Measurements from ENCODE around the gene PAK2. TPM values are rescaled to one million over a fixed set of nuclear protein-coding genes. Genes with fewer than 3 reads are reported as not detected.

PAK2 gene
- total RNA-seq, 1 donor = 45.6 TPM

DNA sequence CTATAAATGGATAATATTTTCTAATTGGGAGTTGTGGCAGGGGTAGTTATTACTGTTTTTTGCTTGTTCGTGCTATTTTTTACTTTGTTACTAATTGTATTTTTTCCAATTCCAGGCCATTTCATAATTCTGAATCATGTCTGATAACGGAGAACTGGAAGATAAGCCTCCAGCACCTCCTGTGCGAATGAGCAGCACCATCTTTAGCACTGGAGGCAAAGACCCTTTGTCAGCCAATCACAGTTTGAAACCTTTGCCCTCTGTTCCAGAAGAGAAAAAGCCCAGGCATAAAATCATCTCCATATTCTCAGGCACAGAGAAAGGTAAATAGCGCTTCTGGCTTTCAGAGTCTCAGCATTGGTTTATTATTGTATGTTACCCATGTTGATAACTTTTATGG lies 42.9 kb downstream of the PAK2 start:
- TF ChIP-seq, protein P1, sequence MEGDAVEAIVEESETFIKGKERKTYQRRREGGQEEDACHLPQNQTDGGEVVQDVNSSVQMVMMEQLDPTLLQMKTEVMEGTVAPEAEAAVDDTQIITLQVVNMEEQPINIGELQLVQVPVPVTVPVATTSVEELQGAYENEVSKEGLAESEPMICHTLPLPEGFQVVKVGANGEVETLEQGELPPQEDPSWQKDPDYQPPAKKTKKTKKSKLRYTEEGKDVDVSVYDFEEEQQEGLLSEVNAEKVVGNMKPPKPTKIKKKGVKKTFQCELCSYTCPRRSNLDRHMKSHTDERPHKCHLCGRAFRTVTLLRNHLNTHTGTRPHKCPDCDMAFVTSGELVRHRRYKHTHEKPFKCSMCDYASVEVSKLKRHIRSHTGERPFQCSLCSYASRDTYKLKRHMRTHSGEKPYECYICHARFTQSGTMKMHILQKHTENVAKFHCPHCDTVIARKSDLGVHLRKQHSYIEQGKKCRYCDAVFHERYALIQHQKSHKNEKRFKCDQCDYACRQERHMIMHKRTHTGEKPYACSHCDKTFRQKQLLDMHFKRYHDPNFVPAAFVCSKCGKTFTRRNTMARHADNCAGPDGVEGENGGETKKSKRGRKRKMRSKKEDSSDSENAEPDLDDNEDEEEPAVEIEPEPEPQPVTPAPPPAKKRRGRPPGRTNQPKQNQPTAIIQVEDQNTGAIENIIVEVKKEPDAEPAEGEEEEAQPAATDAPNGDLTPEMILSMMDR (IDR thresholded peaks at IDR 0.05; ENCODE audit: insufficient read depth, low read length) = no peak
- no peak overlapping the region for H3K4me3 ChIP-seq (ENCODE audit: low read depth, low read length)
- peak; percentile 15 for DNase-seq (ENCODE audit: low read depth)

DNA sequence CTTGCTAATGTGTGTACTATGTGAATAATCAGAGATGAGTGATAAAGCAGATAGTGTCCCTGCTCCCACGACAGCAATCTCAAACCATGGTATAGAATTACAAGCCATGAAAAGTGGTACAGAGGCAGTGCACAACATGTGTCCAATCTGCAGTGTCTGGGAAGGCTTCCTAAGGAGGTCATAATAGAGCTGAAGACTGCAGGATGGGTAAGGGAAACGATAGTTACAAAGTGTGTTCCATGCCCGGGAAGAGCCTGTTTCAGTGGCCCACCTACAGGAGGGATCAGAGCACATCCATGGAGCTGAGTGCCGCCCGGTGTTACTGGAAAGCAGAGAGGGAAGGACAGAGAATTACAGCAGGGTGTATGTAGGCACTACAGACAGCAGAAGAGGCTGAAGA lies 48.9 kb downstream of the PAK2 start:
- TF ChIP-seq, protein P1 (IDR thresholded peaks at IDR 0.05; ENCODE audit: insufficient read depth, low read length) = no peak
- DNase-seq (ENCODE audit: low read depth) = no peak
- no peak overlapping the region for H3K4me3 ChIP-seq (ENCODE audit: low read depth, low read length)

DNA sequence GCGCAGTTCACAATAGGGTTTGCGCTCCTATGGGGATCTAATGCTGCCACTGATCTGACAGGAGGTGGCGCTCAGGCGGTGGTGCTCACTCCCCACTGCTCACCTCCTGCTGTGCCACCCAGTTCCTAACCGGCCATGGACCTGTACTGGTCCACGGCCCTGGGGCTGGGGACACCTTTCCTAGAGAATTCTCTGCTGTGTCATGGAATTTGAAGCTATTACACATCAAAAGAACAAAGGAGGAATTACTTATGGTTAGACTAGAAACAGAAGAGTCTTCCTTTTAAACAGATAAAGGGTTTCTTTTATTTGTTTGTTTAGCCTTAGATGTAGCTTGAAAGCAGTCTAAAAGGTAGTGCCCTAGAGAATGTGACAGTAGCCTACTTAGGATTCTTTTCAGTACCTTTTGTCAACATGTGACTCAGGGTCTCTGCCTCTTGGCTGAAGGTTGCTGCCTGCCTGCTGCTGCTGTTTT lies 50.3 kb downstream of the PAK2 start:
- peak; percentile 9 for DNase-seq (ENCODE audit: low read depth)
- H3K4me3 ChIP-seq (ENCODE audit: low read depth, low read length) = no peak overlapping the region
- TF ChIP-seq, protein P1 (IDR thresholded peaks at IDR 0.05; ENCODE audit: insufficient read depth, low read length) = no peak

DNA sequence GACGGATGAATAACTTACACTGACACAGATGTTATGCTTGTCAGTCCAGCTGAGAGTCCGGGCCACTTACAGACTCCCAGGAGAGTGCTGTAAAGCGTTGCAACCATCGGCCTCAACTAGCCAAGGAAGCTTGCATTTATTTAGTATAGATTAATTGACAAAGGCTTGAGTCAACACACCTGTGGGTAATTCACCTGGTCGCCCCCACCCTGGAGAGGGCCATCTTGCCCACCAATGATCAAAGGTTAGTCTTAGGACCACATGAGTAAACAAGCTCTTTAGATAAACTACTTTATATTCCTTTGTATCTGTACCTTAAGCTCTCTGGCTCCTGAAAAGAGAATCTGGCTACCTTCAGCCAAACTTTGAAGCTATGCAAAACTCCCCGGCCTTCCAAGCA lies 51.0 kb downstream of the PAK2 start:
- no peak overlapping the region for H3K4me3 ChIP-seq (ENCODE audit: low read depth, low read length)
- DNase-seq (ENCODE audit: low read depth) = no peak
- TF ChIP-seq, protein P1 (IDR thresholded peaks at IDR 0.05; ENCODE audit: insufficient read depth, low read length) = no peak

DNA sequence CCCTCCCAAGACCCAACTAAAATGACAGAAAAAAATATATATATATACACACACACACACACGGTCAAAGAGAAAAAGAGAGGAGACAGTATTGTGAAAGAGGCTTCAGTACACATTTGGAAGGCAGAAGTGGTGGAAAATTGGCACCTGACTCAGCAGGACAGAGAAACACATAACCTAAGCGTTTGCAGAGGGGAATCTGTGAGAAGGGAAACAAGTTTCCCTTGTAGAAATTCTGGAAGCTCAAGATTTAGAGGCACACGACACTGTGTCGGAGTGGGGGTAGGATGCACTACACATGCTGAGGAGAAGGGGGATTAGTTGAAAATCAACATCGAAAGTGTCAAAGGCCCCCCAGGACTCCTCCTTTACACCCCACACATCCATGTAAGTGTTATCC lies 53.1 kb downstream of the PAK2 start:
- TF ChIP-seq, protein P1 (IDR thresholded peaks at IDR 0.05; ENCODE audit: insufficient read depth, low read length) = no peak
- H3K4me3 ChIP-seq (ENCODE audit: low read depth, low read length) = no peak overlapping the region
- peak; percentile 62 for DNase-seq (ENCODE audit: low read depth)

DNA sequence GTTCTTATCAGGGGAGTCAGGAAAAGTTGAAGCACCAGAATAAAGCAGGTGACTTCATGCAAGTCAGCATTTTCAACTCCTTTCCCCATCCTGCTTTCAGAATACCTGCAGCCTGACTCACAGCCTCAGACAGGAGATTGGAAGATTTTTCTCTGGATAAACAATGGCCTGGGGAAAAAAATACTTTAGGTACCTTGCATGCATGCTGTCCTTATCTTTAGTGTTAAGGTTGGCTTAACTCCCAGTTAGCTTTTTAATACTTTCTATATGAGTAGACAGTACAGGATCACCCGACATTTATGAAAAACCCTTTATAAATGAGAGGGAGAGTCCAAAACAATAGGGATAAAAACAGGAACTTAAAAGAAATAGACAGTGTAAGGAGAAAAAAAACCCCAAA lies 53.6 kb downstream of the PAK2 start:
- peak; percentile 99 for DNase-seq (ENCODE audit: low read depth)
- no peak overlapping the region for H3K4me3 ChIP-seq (ENCODE audit: low read depth, low read length)
- TF ChIP-seq, protein P1 (IDR thresholded peaks at IDR 0.05; ENCODE audit: insufficient read depth, low read length) = no peak

DNA sequence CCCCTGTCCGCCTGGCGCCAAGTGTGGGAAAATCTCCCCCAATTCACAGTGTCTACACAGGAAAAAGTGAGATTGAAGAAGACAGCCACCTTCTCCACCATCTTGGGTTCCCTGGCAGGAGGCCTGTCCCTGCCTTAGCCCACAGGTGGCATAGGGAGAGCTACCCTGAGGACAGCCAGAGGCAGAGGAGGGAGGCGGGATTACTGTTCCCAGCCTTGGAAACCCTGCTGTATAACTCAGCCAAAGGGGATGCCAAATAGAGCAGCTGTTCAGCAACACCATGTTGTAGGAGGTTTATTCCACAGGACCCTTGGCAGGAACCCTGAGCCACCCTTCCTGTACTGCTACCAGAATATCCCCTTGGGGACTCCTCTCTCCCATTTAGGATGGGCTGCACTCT lies 54.8 kb downstream of the PAK2 start:
- H3K4me3 ChIP-seq (ENCODE audit: low read depth, low read length) = no peak overlapping the region
- TF ChIP-seq, protein P1 (IDR thresholded peaks at IDR 0.05; ENCODE audit: insufficient read depth, low read length) = no peak
- no peak for DNase-seq (ENCODE audit: low read depth)

Data from fibroblast of the aortic adventitia (primary cell).